Activated CD4-positive, alpha-beta T cell treated with anti-CD3 and anti-CD28 coated beads, Interleukin-2, amount 50 U/mL, for 1 hour (primary cell): ENCODE data around the gene BCL7B.
"Not testable (repeated sequence)": the region's sequence is repeated elsewhere in the genome, so short reads cannot be mapped to it uniquely, and the experiment has no call there.

Experiments
- DNase-seq: peaks from one replicate; pipeline ENCODE4 v3.0.0-alpha.2; 2020

Gene BCL7B

DNA sequence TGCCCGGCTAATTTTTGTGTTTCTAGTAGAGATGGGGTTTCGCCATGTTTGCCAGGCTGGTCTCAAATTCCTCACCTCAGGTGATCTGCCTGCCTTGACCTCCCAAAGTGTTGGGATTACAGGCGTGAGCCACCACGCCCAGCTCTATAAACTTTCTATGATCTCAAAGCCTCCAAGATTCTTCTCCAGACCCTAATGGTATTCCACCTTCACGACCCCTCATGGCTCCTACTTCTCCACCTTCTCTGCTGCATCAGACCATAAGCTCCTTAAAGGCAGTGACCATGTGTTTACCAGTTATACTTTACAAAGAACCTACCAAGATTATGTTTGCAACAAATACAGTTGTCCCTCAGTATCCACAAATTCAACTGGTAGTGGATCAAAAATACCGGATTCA is 25.3 kb downstream of the BCL7B start:
- no peak for DNase-seq

DNA sequence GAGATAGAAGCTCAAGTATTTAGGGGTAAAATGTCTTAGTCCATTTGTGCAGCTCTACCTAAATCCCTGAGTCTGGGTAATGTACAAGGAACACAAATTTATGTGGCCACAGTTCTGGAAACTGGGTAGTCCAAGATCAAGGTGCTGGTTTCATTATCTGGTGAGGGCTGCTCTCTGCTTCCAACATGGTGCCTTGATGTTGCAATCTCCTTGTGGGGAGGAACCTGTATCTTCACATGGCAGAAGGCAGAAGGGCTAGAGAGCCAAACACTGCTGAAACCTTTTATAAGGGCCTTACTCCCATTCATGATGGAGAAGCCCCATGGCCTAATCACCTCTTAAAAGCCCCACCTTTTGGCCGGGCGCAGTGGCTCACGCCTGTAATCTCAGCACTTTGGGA is 26.7 kb downstream of the BCL7B start:
- DNase-seq = no peak

DNA sequence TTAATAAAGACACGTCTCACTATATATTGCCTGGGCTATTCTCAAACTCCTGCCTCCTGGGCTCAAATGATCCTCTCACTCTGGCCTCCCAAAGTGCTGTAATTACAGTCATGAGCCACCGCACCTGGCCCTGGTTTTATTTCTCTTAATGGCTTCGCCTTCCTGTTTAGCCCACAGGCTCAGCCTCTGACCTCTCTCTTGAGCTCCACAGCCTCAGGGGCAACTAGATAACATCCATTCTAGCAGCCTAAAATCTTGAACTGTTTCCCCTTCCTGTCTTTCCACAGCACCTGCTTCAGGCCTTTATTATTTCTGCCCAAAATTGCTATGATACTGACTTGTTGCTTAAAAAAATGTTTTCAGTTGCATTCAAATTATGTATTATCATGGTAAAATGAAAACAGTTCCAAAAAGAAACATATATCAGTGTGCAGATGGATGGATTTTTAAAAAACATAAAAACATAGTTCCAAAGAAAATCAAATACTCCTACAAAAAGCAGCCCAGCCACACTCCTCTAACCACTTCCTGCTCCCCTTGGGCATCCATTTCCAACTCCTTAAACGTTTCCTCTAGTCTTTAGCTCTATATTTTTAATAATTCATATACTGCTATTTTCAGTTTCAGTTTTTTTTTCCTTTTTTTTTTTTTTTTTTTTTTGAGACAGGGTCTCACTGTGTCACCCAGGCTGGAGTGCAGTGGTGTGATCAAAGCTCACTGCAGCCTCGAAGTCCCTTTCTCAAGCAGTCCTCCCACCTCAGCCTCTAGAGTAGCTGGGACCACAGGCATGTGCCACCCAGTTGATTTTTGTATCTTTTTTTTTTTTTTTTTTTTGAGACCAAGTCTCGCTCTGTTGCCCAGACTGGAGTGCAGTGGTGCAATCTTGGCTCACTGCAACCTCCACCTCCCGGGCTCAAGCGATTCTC is 30.3 kb downstream of the BCL7B start:
- no peak for DNase-seq

DNA sequence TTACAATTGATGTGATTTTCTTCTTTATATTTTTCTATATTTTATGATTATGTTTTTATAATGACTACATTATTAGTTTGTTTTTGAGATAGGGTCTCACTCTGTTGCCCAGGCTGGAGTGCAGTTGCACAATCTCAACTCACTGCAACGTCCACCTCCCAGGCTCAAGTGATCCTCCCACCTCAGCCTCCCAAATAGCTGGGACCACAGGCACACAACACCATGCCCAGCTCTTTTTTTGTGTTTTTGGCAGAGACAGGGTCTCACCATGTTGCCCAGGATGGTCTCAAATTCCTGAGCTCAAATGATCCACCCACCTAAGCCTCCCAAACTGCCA is 31.4 kb downstream of the BCL7B start:
- not testable (repeated sequence) for DNase-seq

DNA sequence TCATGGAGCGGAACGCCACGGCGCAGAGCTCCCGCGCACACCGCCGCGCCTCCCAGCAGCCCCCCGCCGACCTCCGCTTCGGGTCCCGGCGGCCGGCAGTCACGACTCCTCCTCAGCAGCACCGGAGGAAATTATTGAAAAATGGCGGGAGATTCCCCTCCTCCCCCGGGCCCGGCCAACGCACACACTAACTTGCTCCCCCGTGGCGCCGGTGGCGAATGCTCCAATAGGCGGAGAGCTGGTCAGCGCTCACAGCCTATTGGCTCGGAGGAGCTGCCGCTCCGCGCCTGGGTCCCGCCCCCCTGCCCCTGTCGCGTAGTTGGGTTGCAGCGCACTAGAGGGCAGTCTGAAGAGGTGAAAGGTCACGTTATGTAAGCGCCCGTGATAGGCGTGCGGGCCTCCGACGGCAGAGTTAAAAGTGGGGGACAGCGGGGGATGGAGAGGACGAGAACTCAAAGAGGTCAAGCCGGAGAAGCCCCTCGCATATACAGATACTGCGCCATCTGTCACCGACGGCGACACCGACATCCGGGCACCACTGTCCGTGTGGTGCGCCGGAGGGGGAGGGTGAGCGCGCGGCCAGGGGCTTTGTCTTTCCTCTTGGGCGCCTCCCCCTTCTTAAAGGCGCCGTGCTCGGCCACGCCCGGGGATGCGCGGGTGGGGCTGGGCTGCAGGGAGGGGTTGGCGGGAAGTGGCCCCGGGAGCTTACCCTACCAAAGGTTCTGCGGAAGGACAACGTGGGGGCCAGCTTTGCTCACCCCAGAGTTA is 35.2 kb downstream of the BCL7B start, which contains the start of gene BAZ1B:
BAZ1B (minus strand) TSS at position 189 of the 768 bp plus-strand sequence. CDS start 360 bp downstream, outside the sequence.
- peak; percentile 94 for DNase-seq

DNA sequence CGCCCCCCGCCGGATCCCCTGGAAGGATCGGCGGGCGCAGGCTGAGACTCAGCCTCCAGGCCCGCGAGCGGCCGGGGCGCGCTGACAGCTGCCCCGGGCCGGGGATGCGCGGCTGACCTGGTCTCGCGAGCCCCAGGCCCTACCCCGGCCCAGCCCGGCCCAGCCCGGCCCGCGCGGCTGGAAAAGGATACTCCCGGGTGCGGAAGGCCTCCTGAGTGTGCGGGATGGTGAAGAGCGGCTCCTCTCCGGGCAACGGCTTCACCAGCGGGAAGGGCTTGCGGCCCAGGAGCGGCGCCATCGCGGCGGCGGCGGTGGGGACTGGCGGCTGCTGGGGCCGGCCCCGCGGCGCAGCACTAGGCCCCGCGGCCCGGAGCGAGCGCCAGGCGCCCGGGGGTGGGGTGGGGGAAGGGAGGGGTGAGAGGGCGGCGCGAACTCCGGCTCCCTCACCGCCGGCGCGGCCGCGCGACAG is 35.8 kb downstream of the BCL7B start:
- DNase-seq = no peak

DNA sequence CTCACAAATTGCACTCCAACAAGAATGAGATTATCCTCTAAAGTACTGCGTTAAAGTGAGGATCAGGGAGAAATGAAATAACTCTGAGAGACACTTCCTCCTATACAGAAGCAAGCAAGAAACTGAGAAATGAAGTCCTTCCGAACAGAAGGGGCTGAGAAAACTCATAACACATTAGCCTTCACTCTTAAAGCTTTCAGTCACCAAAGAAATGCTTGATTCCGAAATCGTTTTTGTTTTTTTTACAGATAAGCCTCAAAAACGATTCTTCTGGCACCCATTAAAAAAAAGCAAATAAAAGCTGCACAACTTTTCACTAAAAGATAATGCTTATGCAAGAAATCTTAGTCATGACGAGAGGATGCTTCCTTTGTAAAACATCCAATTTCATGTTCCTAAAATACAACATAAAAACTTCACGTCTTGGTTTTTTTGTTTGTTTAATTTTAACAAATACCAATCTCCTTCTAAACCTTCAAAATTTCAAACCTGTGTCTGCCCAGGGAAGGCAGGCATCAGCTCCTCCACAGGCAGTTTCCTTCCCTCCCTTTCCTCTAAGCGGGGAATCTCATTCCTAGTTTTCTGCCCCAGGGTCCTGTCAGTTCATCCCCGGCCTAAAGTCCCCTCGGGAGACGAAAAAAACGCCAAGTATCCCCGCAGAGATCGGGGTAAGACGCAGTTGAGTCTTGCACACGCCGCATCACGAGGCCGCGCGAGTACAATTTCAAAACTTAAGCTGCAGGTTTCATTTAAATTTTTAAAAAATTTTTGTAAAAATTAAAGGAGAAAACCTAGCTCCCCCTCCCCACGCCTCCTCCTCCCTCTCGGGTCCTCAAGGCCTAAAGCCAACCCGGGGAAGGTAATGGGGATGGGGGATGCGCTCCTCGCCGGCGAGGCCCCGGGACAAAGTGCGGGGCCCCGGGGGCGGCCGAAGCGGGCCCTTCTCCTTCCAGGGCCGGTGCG is 36.5 kb downstream of the BCL7B start:
- no peak for DNase-seq

DNA sequence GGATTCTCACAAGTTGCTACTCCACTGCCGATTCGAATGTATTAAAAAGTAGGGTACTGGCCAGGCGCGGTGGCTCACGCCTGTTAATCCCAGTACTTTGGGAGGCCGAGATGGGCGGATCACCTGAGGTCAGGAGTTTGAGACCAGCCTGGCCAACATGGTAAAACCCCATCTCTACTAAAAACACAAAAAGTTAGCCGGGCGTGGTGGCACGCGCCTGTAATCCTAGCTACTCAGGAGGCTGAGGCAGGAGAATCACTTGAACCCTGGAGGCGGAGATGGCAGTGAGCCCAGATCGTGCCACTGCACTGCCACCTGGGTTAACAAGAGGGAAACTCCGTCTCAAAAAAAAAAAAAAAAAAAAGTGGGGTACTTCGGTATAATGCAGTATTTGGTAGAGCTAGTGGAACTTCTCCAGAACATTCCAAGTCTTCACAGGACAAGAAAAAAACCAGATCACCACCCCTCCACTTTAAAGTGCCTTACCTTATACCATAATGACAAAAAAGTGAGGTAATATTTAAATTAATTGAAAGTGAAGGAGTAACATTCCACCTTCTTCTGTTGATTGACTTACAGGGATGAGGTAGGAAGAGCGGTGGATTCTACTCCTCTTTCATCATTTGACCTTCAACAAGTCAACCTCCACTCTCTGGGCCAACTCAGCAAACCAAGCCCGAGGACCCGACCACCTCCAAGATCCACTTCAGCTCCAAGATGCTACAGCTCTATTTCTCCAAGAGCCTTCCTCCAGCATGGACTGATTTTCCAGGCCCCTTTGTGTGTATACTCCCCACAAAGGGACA is 37.4 kb downstream of the BCL7B start:
- peak; percentile 25 for DNase-seq

DNA sequence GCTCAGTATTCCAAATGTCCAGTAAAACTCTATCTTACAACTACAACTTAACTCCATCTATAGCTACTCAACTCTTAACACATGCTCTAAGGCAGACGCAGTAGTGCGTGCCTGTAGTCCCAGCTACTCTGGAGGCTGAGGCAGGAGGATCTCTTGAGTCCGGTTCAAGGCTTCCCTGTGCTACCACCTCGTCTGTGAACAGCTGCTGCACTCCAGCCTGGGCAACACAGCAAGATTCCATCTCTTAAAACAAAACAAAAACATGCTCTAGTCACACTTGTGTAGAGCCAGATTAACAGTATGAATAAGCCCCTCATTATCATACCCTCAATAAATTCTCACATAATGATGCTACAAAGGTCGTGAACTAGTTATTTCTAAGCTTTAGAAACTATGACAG is 39.0 kb downstream of the BCL7B start:
- no peak for DNase-seq

DNA sequence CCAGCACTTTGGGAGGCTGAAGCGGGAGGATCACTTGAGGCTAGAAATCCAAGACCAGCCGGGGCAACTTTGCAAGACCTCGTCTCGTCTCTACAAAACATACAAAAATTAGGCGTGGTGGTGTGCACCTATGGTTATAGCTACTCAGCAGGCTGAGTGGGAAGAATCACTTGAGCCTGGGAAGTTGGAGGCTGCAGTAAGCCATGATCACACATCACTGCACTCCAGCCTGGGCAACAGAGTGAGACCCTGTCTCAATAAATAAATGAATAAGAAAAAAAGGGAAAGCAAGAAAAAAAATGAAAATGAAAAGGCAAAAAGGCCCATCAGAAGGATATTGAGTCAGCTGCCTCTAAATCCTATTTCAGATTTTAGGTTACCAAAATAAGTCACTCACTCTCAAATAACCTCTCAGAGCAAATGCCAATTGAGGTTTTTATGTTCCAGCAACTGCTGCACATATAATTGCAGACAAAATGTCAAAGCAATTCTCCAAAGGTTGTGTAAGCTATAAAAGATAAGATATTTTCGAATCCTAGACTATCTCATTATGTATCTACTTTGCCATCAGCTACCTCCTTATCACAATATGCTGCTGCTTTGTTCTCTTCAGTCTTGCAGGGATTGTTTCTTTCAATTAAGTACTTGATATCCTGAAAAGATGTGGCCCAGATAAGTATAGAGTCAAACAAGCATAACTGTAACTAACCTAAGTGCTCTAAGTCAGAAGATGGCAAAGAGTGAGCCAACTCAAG is 40.1 kb downstream of the BCL7B start:
- no peak for DNase-seq

DNA sequence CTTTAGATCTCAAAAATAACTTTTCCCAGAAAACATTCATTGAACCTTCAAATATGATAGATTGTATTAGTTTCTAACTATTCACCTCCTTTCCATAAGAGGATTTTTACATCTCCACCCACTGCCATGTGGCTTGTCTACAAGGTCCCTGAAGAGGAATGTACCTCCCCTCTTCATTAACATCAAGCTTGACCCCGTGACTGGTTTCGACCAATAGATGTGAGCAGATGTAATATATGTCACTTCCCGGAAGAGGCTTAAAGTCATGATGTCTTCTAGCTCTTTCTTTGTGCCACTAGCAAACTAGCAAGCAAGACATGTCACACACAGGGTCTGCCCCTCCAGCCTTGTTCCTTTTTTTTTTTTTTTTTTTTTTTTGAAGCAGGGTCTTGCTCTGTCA is 42.3 kb downstream of the BCL7B start:
- DNase-seq = no peak

DNA sequence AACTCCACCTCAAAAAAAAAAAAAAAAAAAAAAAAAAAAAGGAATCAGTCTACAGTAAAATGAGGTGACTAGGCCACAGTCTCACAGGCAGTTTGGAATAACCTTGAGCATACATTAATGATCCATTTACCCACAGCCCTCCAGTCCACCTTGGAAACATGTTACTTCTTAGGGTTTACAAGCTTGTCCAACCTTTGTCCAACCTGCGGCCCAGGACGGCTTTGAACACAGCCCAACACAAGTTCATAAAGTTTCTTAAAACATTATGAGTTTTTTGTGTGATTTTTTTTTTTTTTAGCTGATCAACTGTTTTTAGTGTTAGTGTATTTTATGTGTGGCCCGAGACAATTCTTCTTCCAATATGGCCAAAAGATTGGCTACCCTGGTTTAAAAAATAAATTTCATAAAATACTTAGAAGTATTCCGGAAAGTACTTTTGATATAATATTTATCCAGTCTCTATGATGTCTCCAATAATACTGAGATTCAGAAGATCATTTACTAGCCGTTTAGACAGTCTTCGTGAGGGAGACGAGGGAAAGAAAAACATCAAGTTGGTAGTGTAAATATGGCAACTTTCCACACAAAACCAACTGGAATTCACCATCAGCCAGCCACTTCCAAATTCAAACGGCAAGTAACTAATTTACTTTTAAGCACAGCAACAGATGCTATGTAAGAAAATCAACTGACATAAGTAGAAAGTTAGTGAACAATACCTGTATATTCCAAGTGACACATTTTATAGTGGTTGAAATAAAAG is 45.3 kb downstream of the BCL7B start:
- no peak for DNase-seq

DNA sequence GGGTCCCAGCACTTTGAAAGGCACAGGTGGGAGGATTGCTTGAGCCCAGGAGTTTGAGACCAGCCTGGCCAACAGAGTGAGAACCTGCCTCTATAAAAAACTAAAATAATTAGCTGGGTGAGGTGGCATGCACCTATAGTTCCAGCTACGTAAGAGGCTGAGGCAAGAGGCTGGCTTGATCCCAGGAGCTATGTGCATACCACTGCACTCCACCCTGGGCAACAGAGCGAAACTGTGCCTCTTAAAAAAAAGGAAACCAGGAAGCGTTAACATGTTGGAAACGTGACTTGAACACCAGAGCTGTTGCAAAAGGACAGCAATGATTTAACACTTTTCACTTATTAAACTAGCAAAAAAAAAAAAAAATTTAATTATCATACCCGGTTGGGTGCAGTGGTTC is 48.0 kb downstream of the BCL7B start:
- no peak for DNase-seq

DNA sequence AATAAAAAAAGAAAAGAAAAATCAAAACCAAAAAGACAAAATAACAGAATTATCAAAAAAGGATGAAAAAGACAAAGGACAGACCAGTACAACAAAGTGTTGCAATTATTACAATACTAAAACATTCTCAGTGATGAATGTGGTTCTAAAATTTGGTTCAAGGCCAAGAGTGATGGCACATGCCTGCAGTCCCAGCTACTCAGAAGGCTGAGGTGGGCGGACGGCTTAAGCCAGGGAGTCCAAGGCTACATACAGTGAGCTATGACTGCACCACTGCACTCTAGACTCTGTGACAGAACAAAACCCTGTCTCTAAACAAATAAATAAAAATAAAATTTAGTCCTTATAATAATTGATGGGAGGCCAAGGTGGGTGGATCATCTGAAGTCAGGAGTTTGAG is 49.9 kb downstream of the BCL7B start:
- DNase-seq = no peak

DNA sequence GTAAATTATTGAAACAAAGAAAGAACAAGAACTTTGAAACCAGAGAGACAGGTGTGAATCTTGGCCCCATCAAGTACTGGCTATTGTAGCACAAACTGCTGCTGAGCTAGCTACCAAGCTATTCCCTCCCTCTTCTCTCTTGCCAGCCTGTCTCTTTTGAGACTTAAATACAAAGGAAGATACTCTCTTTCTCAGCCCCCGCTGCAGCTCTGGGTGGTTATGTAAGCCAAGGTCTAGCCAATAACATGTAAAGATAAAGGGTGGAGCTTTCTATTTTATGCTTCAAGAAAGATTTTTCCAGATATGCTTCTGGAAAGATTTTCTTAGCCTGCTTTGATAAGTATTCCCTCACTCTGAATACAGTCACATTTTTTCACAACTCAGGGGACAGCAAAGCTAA is 52.6 kb downstream of the BCL7B start:
- no peak for DNase-seq

DNA sequence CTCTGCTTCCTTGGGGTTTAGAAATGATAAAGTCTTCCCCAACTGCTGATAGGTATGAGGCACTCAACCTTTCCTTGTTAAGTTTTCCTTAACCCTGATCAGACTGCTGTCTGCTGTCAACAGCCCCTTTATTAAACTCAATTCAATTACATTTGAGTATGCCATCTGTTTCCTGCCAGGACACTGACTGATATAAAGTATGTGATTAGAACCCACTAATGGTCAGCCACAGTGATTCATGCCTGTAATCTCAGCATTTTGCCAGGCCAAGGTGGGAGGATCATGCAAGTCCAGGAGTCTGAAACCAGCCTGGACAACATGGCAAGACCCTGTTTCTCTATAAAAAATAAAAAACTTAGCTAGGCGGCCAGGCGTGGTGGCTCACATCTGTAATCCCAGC is 53.5 kb downstream of the BCL7B start:
- no peak for DNase-seq

DNA sequence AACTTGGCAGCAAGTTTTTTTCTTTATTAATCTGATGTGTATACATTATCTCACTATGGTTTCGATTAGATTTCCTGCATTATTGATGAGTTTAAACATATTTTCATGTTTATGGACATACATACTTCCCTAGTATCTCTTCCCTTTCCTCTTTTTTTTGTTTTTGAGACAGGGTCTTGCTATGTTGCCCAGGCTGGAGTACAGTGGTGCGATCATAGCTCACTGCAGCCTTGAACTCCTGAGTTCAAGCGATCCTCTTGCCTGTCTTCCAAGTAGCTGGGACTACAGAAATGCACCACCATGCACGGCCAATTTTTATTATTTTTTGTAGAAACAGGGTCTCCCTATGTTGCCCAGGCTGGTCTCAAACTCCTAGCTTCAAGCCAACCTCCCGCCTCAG is 54.3 kb downstream of the BCL7B start:
- DNase-seq = no peak

DNA sequence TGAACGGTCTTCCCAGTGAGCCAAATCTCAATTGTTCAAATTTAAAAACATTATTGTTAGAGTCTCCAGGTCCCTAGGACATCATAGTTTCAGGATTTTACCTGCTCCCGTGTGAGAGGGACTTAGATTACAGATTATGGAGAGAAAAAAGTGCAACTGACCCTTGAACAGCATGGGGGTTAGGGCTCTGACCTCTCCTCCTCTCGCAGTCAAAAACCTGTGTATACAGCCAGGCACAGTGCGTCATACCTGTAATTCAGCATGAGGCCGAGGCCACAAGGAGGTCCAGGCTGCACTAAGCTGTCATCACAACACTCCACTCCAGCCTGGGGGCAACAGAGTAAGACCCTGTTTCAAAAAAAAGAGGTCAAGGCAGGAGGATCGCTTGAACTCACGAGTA is 60.9 kb downstream of the BCL7B start:
- no peak for DNase-seq

DNA sequence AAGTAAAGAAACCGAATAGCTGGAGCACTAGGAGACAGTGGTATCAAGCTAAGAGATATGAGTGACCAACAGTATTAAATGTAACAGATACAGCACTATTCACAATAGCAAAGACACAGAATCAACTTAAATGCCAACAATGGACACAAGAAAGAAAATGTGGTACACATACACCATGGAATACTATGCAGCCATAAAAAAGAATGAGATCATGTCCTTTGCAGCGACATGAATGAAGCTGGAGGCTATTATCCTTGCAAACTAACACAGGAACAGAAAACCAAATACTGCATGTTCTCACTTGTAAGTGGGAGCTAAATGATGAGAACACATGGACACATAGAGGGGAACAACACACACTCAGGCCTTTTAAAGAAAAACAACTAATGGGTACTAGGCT is 62.0 kb downstream of the BCL7B start:
- DNase-seq = not testable (repeated sequence)

DNA sequence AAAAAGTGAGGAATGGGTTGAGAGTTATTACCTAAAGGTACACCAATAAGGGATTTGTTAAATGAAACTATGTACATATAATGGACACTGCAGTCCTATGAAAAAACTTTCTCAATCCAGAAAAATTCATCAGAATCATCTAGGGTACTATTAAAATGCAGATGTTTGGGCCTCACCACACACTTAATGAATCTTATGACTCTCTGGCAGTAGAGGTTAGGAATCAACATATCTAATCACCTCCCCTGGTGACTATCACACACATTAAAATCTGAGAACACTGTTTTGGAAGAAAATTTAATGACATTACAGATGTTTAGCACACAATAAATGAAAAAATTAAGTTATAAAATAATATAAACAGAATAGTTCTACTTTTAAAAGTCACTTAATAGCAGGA is 67.5 kb downstream of the BCL7B start:
- no peak for DNase-seq
